K562 (cell line): ENCODE results near the gene ZBTB20. TPM values are rescaled to one million over a fixed set of nuclear protein-coding genes. Genes with fewer than 3 reads are reported as not detected.

Experiments used
- ATAC-seq: fragments of 200-7000 bp; cut with Tn5 transposase; 3 replicates; pipeline ENCODE4 v1.9.1; 2020; ENCODE audit warnings: moderate library complexity
- BruUV-seq: library from RNA; stranded (reverse); fragments of 400-500 nt; replicated peaks from 2 replicates; lab custom pipeline; 2021; lab: Mats Ljungman, UMichigan
- CTCF ChIA-PET: fragments of 300-600 bp; formaldehyde crosslinking; extraction: SDS; loops from one replicate; lab custom pipeline; 2021; ENCODE audit warnings: low intra/inter-chr PET ratio; lab: Yijun Ruan, JAX
- POLR2A ChIA-PET: fragments of 300-600, 350-650 bp; sonication (Branson Sonifier 250); formaldehyde crosslinking; extraction: SDS; loops from one replicate; lab custom pipeline; 2021; ENCODE audit warnings: antibody characterized with exemption, inconsistent platforms; lab: Yijun Ruan, JAX
- DNase-seq, 4 experiments: peaks; one replicate each; pipeline versions ENCODE4 v3.0.0 to v3.0.0-alpha.2; 2011 to 2018; ENCODE audit warnings: low spot score in 3 of 4, mixed read lengths in 3 of 4; ENCODE audit errors: extremely low read depth in 1 of 4
- FAIRE-seq: peaks from 2 replicates; lab custom pipeline; 2011; peaks lifted over from hg19 to GRCh38; lab: Jason Lieb, UNC
- H2AFZ ChIP-seq: 2 replicates; pipeline ENCODE4 v1.6.0; 2011; ENCODE audit warnings: low read depth, low read length, control low read depth, inconsistent platforms
- H3K27ac ChIP-seq: fragments of 200-600 bp; 3 replicates; pipeline ENCODE4 v1.8.0; 2011; ENCODE audit warnings: low read depth, mild to moderate bottlenecking, control low read depth, inconsistent platforms, low read length, moderate library complexity, mixed read lengths; ENCODE audit errors: extremely low read depth
- H3K27me3 ChIP-seq, 2 experiments: fragments of 300-600 bp in 1 of 2; 2 replicates in 1 of 2; 3 replicates in 1 of 2; pipeline versions ENCODE4 v1.6.0 to v1.8.0; 2011; ENCODE audit warnings: inconsistent platforms in 2 of 2, low read length in 2 of 2, mild to moderate bottlenecking in 1 of 2, mixed read lengths in 1 of 2, moderate library complexity in 1 of 2; ENCODE audit not compliant: control insufficient read depth in 2 of 2, insufficient read depth in 2 of 2
- H3K36me3 ChIP-seq: fragments of 300-600 bp; 3 replicates; pipeline ENCODE4 v1.8.0; 2011; ENCODE audit warnings: mild to moderate bottlenecking, low read length, inconsistent platforms; ENCODE audit not compliant: control insufficient read depth, insufficient read depth
- H3K4me1 ChIP-seq, 2 experiments: fragments of 200-600 bp in 1 of 2; replicated peaks in 1 of 2; 2 replicates in 1 of 2; 3 replicates in 1 of 2; pipeline versions ENCODE4 v1.5.1 to v1.8.0; 2011; ENCODE audit warnings: inconsistent platforms in 2 of 2, low read length in 2 of 2, mild to moderate bottlenecking in 1 of 2, mixed read lengths in 1 of 2, moderate library complexity in 1 of 2; ENCODE audit not compliant: control insufficient read depth in 2 of 2, insufficient read depth in 2 of 2
- H3K4me2 ChIP-seq: 2 replicates; pipeline ENCODE4 v1.6.1; 2011; ENCODE audit warnings: low read length, control low read depth, inconsistent platforms, mixed read lengths; ENCODE audit not compliant: insufficient read depth
- H3K4me3 ChIP-seq: fragments of 200-600 bp; sonication (generic), shearing (Covaris generic); 2 replicates; pipeline ENCODE4 v1.5.1; 2016; ENCODE audit warnings: control low read depth, inconsistent platforms
- H3K79me2 ChIP-seq: fragments of 200-600 bp; 3 replicates; pipeline ENCODE4 v1.8.0; 2011; ENCODE audit warnings: low read length, inconsistent platforms; ENCODE audit not compliant: control insufficient read depth, insufficient read depth
- H3K9ac ChIP-seq, 2 experiments: 2 replicates each; pipeline versions ENCODE4 v1.6.0 to v1.6.1; 2011; ENCODE audit warnings: low read depth in 2 of 2, low read length in 2 of 2, control low read depth in 1 of 2, inconsistent platforms in 1 of 2, mild to moderate bottlenecking in 1 of 2, mixed read lengths in 1 of 2; ENCODE audit not compliant: insufficient read depth in 1 of 2
- H3K9me1 ChIP-seq: one replicate; pipeline ENCODE4 v1.6.0; 2011; ENCODE audit warnings: inconsistent platforms, mild to moderate bottlenecking, low read length, moderate library complexity; ENCODE audit not compliant: control insufficient read depth, insufficient read depth
- H3K9me3 ChIP-seq: replicated peaks from 2 replicates; pipeline ENCODE4 v1.5.1; 2011; ENCODE audit warnings: low read depth, low read length, inconsistent platforms; ENCODE audit not compliant: control insufficient read depth, insufficient read depth
- H4K20me1 ChIP-seq: replicated peaks from 2 replicates; pipeline ENCODE4 v1.6.1; 2011; ENCODE audit warnings: low read length, inconsistent platforms, mixed read lengths; ENCODE audit not compliant: control insufficient read depth, insufficient read depth
- BMI1 ChIP-seq: fragments of 150-350 bp; IDR thresholded peaks from 2 replicates; pipeline ENCODE4 v1.6.1; 2014; ENCODE audit warnings: low read length
- BRF2 ChIP-seq: IDR thresholded peaks from 3 replicates; pipeline ENCODE4 v1.6.1; 2011; ENCODE audit warnings: borderline replicate concordance, mild to moderate bottlenecking; ENCODE audit not compliant: insufficient read length, insufficient read depth
- CEBPG ChIP-seq, 3 experiments: fragments of 200-800 bp in 1 of 3; sonication (Bioruptor generic) in 1 of 3; sonication (generic) in 1 of 3; formaldehyde crosslinking in 1 of 3; IDR thresholded peaks in 2 of 3; conservative IDR thresholded peaks in 1 of 3; 2 replicates each; pipeline versions ENCODE4 v1.6.1 to v1.8.0; 2016 to 2022; ENCODE audit warnings: missing compliant biosample characterization in 2 of 3, missing genetic modification characterization in 2 of 3, mild to moderate bottlenecking in 1 of 3, missing genetic modification reagents in 1 of 3
- CXXC5 ChIP-seq: fragments of 250-450 bp; sonication (Bioruptor Pico); IDR thresholded peaks from 2 replicates; pipeline ENCODE4 v1.8.0; 2022; ENCODE audit warnings: inconsistent platforms, mild to moderate bottlenecking, moderate library complexity
- ELK3 ChIP-seq: fragments of 450-650 bp; formaldehyde crosslinking; IDR thresholded peaks from 2 replicates; pipeline ENCODE4 v1.4.0; 2020; ENCODE audit warnings: mild to moderate bottlenecking
- LEF1 ChIP-seq: fragments of 450-650 bp; IDR thresholded peaks from 2 replicates; pipeline ENCODE4 v1.6.1; 2016; ENCODE audit warnings: mild to moderate bottlenecking
- MYBL2 ChIP-seq, 2 experiments: fragments of 450-650 bp in 1 of 2; sonication (generic) in 1 of 2; formaldehyde crosslinking in 1 of 2; IDR thresholded peaks; 2 replicates each; pipeline versions ENCODE4 v1.6.1 to v1.8.1; 2017 to 2022; ENCODE audit warnings: borderline replicate concordance in 1 of 2, inconsistent platforms in 1 of 2, low read depth in 1 of 2, mild to moderate bottlenecking in 1 of 2, missing genetic modification reagents in 1 of 2, moderate library complexity in 1 of 2
- PRDM10 ChIP-seq: fragments of 450-650 bp; IDR thresholded peaks from 2 replicates; pipeline ENCODE4 v1.6.1; 2018; ENCODE audit not compliant: partially characterized antibody
- RFX5 ChIP-seq: IDR thresholded peaks from 2 replicates; pipeline ENCODE4 v1.6.1; 2011; ENCODE audit warnings: low read depth, mild to moderate bottlenecking, improper control_type of control experiment, low read length
- SMAD4 ChIP-seq: fragments of 250-450 bp; sonication (Bioruptor Pico); conservative IDR thresholded peaks from 2 replicates; pipeline ENCODE4 v1.8.0; 2021; ENCODE audit warnings: inconsistent platforms, mild to moderate bottlenecking, moderate library complexity
- ZBTB2 ChIP-seq: fragments of 450-650 bp; IDR thresholded peaks from 2 replicates; pipeline ENCODE4 v1.6.1; 2016; ENCODE audit warnings: antibody characterized with exemption
- WGBS: fragments of 100-300 bp; shearing (Covaris generic); methylation state at CpG from one replicate; pipeline ENCODE4 v1.1.6; 2016; ENCODE audit warnings: low coverage, mixed read lengths; ENCODE audit not compliant: insufficient coverage; ENCODE audit errors: missing lambda C conversion rate; 5-methylcytosine and 5-hydroxymethylcytosine counted together
- in situ Hi-C: fragments of 300-500 bp; cut with MboI; formaldehyde crosslinking; loops from 4 replicates; pipeline ENCODE4 v1.15.0; 2018; ENCODE audit warnings: inconsistent platforms, mixed read lengths
- intact Hi-C: fragments of 100-400 bp; cut with micrococcal nuclease; formaldehyde crosslinking; loops from 2 replicates; pipeline ENCODE4 v1.14.2; 2022
- polyA plus RNA-seq, 8 experiments: library from polyadenylated mRNA; depleted of rRNA in 4 of 8; stranded (reverse) in 5 of 8; unstranded in 3 of 8; fragments of >200 nt; fragmentation: Nextera tagmentation in 2 of 8; fragmentation: Illumina TruSeq in 1 of 8; extraction: Ambion mirVana in 2 of 8; extraction: Trizol in 1 of 8; gene quantifications; 2 replicates each; pipeline versions ENCODE4 v1.2.1 to v1.2.3, GENCODE V29; 2011 to 2014; ENCODE audit warnings: inconsistent platforms in 1 of 8, missing spikeins in 1 of 8
- total RNA-seq, 7 experiments: library from RNA; depleted of rRNA in 6 of 7; stranded (reverse); fragments of >200 nt in 6 of 7; fragmentation: Illumina TruSeq in 2 of 7; extraction: Trizol in 2 of 7; gene quantifications; 2 replicates each; pipeline versions ENCODE4 v1.2.1 to v1.2.3, GENCODE V29; 2011 to 2021; ENCODE audit warnings: low replicate concordance in 1 of 7

ZBTB20 gene
- total and polyA plus RNA-seq, 9 of the 15 experiments (the other 6 are each of a cell fraction or from before 2014, with no cell fraction given): 0.17 to 1.7 (median 0.45) TPM

GRCh38 chr3:114880078-114880477, 267.0 kb downstream of the ZBTB20 start (continued):
- TF ChIP-seq ELK3 (CRISPR knock-in tag) (no peak), BMI1 (no peak), CXXC5 (CRISPR knock-in tag) (no peak), RFX5 (no peak), BRF2 (no peak)

- no TSS peak for BruUV-seq
- H3K9me3 ChIP-seq: no peaks in the 10 kb centered on the region
- POLR2A ChIA-PET: no interaction called here
- H3K79me2 ChIP-seq: no peaks in the 10 kb centered on the region
- H3K4me1 ChIP-seq: no peaks in the 10 kb centered on the region
- no peaks in the 10 kb centered on the region for H3K9me1 ChIP-seq
- FAIRE-seq (no peak), ATAC-seq (no peak), DNase-seq (no peak)
- in situ Hi-C loops: no loop called here
- no peaks in the 10 kb centered on the region for H3K36me3 ChIP-seq
- H2AFZ ChIP-seq: no peak overlapping the region
- no peak overlapping the region for H3K4me3 ChIP-seq
- no peak overlapping the region for H3K9ac ChIP-seq
- CTCF ChIA-PET: no interaction called here
- H3K27me3 ChIP-seq: no peaks in the 10 kb centered on the region
- no peak overlapping the region for H3K4me2 ChIP-seq
- intact Hi-C loops: no loop called here
- no peaks in the 10 kb centered on the region for H4K20me1 ChIP-seq
- H3K27ac ChIP-seq: no peak overlapping the region
- 24% methylated on average over 8 of the region's 8 CpGs for WGBS
- TF ChIP-seq MYBL2 (IDR thresholded peaks at IDR 0.05; ENCODE audit: low read depth) (no peak), MYBL2 (CRISPR knock-in tag; IDR thresholded peaks at IDR 0.05; ENCODE audit: borderline replicate concordance) (no peak), PRDM10 (no peak), SMAD4 (CRISPR knock-in tag) (no peak), LEF1 (no peak), ZBTB2 (no peak), CEBPG (CRISPR knock-in tag; IDR thresholded peaks at IDR 0.05) (no peak), CEBPG (tag; conservative IDR thresholded peaks at IDR 0.05 in 1 of 2, IDR thresholded peaks at IDR 0.05 in 1 of 2) (peak; percentile 43 to 71; a peak in 3 of 4 replicates)
These were observed 267.7 kb downstream of the ZBTB20 start for GRCh38 chr3:114879059-114880031.
